HCT116 (cell line): ENCODE results near the gene CISD3. TPM values are rescaled to one million over a fixed set of nuclear protein-coding genes. Genes with fewer than 3 reads are reported as not detected.

Experiments
- ATAC-seq: fragments of 200-7000 bp; cut with Tn5 transposase; 2 replicates; pipeline ENCODE4 v1.9.1; 2020; ENCODE audit warnings: mild to moderate bottlenecking, moderate library complexity
- BruUV-seq: library from RNA; stranded (reverse); fragments of 400-500 nt; replicated peaks from 2 replicates; lab custom pipeline; 2021; lab: Mats Ljungman, UMichigan
- CTCF ChIA-PET: fragments of 300-600 bp; sonication (Branson Sonifier 250); formaldehyde crosslinking; loops from one replicate; lab custom pipeline; 2021; ENCODE audit warnings: antibody characterized with exemption; lab: Charles Lee
- POLR2A ChIA-PET: fragments of 300-600, 350-600 bp; sonication (Branson Sonifier 250); formaldehyde crosslinking; loops from one replicate; lab custom pipeline; 2021; ENCODE audit warnings: antibody characterized with exemption; lab: Charles Lee
- RAD21 ChIA-PET, 2 experiments: fragments of 300-600 bp; sonication (Branson Sonifier 250); formaldehyde crosslinking; loops; one replicate each; lab custom pipeline; 2023; ENCODE audit warnings: low total read pairs in 2 of 2; ENCODE audit not compliant: uncharacterized antibody in 2 of 2, unreplicated experiment in 2 of 2, low non-redundant PET in 1 of 2; lab: Charles Lee
- DNase-seq: peaks from one replicate; pipeline ENCODE4 v3.0.0-alpha.2; 2010; ENCODE audit warnings: low read depth, low spot score
- H2AFZ ChIP-seq: fragments of 200-600 bp; shearing (Covaris generic), sonication (generic); 2 replicates; pipeline ENCODE4 v1.6.1; 2017; ENCODE audit warnings: low read depth, mixed run types, mixed read lengths, antibody characterized with exemption, low read length; ENCODE audit not compliant: poor library complexity, severe bottlenecking
- H3K27ac ChIP-seq: 2 replicates; pipeline ENCODE4 v1.5.1; 2012; ENCODE audit warnings: low read depth, low read length
- H3K27me3 ChIP-seq: fragments of 200-600 bp; sonication (generic); 2 replicates; pipeline ENCODE4 v1.6.1; 2016; ENCODE audit warnings: mixed run types, low read length, mixed read lengths; ENCODE audit not compliant: insufficient read depth
- H3K36me3 ChIP-seq, 2 experiments: fragments of 200-500 bp in 1 of 2; fragments of 200-600 bp in 1 of 2; sonication (Bioruptor generic) in 1 of 2; sonication (generic) in 1 of 2; 2 replicates each; pipeline versions ENCODE4 v1.5.1 to v1.6.1; 2014 to 2016; ENCODE audit warnings: low read length in 2 of 2, inconsistent platforms in 1 of 2, mixed read lengths in 1 of 2, mixed run types in 1 of 2; ENCODE audit not compliant: insufficient read depth in 2 of 2, control insufficient read depth in 1 of 2
- H3K4me1 ChIP-seq, 2 experiments: fragments of 200-600 bp in 1 of 2; sonication (generic) in 1 of 2; 2 replicates each; pipeline versions ENCODE4 v1.5.1 to v1.6.1; 2012 to 2017; ENCODE audit warnings: low read length in 2 of 2, inconsistent platforms in 1 of 2, mild to moderate bottlenecking in 1 of 2, mixed read lengths in 1 of 2, mixed run types in 1 of 2, moderate library complexity in 1 of 2; ENCODE audit not compliant: insufficient read depth in 2 of 2, control insufficient read depth in 1 of 2
- H3K4me2 ChIP-seq: fragments of 200-600 bp; sonication (generic); 2 replicates; pipeline ENCODE4 v1.6.1; 2017; ENCODE audit warnings: mixed run types, low read length, mixed read lengths
- H3K4me3 ChIP-seq, 2 experiments: fragments of 200-600 bp in 1 of 2; sonication (generic) in 1 of 2; replicated peaks in 1 of 2; 2 replicates each; pipeline ENCODE4 v1.5.1; 2011 to 2016; ENCODE audit warnings: low read length in 2 of 2, control low read depth in 1 of 2, low read depth in 1 of 2, mild to moderate bottlenecking in 1 of 2, mixed read lengths in 1 of 2, mixed run types in 1 of 2
- H3K79me2 ChIP-seq: fragments of 200-600 bp; sonication (generic); 2 replicates; pipeline ENCODE4 v1.6.1; 2017; ENCODE audit warnings: mild to moderate bottlenecking, mixed run types, low read length, moderate library complexity, mixed read lengths; ENCODE audit not compliant: insufficient read depth
- H3K9ac ChIP-seq: fragments of 200-600 bp; sonication (generic); 2 replicates; pipeline ENCODE4 v1.6.1; 2016; ENCODE audit warnings: low read length, mixed read lengths
- H3K9me2 ChIP-seq: fragments of 200-600 bp; sonication (generic), shearing (Covaris generic); 2 replicates; pipeline ENCODE4 v1.6.1; 2017; ENCODE audit warnings: mixed run types, mild to moderate bottlenecking, moderate library complexity; ENCODE audit not compliant: insufficient read depth
- H3K9me3 ChIP-seq, 2 experiments: fragments of 200-500 bp in 1 of 2; fragments of 200-600 bp in 1 of 2; sonication (Bioruptor generic) in 1 of 2; sonication (generic) in 1 of 2; 2 replicates each; pipeline ENCODE4 v1.6.1; 2014 to 2017; ENCODE audit warnings: low read length in 2 of 2, mixed read lengths in 2 of 2, inconsistent platforms in 1 of 2, low read depth in 1 of 2, mild to moderate bottlenecking in 1 of 2, mixed run types in 1 of 2, moderate library complexity in 1 of 2; ENCODE audit not compliant: control insufficient read depth in 1 of 2, insufficient read depth in 1 of 2
- H4K20me1 ChIP-seq: fragments of 200-600 bp; sonication (generic), shearing (Covaris generic); 2 replicates; pipeline ENCODE4 v1.6.1; 2017; ENCODE audit warnings: mixed run types, mild to moderate bottlenecking, moderate library complexity; ENCODE audit not compliant: insufficient read depth
- CBX3 ChIP-seq: IDR thresholded peaks from 2 replicates; pipeline ENCODE4 v1.6.1; 2012; ENCODE audit warnings: low read depth
- CEBPB ChIP-seq: IDR thresholded peaks from 2 replicates; pipeline ENCODE4 v1.6.1; 2012; ENCODE audit warnings: low read depth
- EGR1 ChIP-seq: IDR thresholded peaks from 2 replicates; pipeline ENCODE4 v1.6.1; 2012; ENCODE audit warnings: low read depth
- ELF1 ChIP-seq: IDR thresholded peaks from 2 replicates; pipeline ENCODE4 v1.6.1; 2012; ENCODE audit warnings: low read depth, borderline replicate concordance
- EZH2 ChIP-seq: fragments of 200-600 bp; sonication (generic); IDR thresholded peaks from 2 replicates; pipeline ENCODE4 v1.6.1; 2017; ENCODE audit warnings: antibody characterized with exemption, mixed run types
- EZH2phosphoT487 ChIP-seq: fragments of 200-600 bp; IDR thresholded peaks from 2 replicates; pipeline ENCODE4 v1.6.1; 2018; ENCODE audit warnings: antibody characterized with exemption, borderline replicate concordance
- FOSL1 ChIP-seq: IDR thresholded peaks from 2 replicates; pipeline ENCODE4 v1.6.1; 2012; ENCODE audit warnings: low read depth
- JUND ChIP-seq: IDR thresholded peaks from 2 replicates; pipeline ENCODE4 v1.6.1; 2012
- POLR2A ChIP-seq: IDR thresholded peaks from 2 replicates; pipeline ENCODE4 v1.7.0; 2011; ENCODE audit warnings: borderline replicate concordance; ENCODE audit not compliant: insufficient read depth, insufficient read length; ENCODE audit errors: extremely low read depth
- POLR2AphosphoS5 ChIP-seq: IDR thresholded peaks from 2 replicates; pipeline ENCODE4 v1.6.1; 2011; ENCODE audit warnings: mild to moderate bottlenecking, low read depth, low read length, moderate library complexity
- REST ChIP-seq: IDR thresholded peaks from 2 replicates; pipeline ENCODE4 v1.6.1; 2012; ENCODE audit warnings: low read depth
- SIN3A ChIP-seq: IDR thresholded peaks from 2 replicates; pipeline ENCODE4 v1.6.1; 2012; ENCODE audit warnings: low read depth
- SRF ChIP-seq: IDR thresholded peaks from 2 replicates; pipeline ENCODE4 v1.6.1; 2012; ENCODE audit warnings: low read depth
- TCF7L2 ChIP-seq: IDR thresholded peaks from 2 replicates; pipeline ENCODE4 v1.7.0; 2011; ENCODE audit warnings: borderline replicate concordance, inconsistent platforms; ENCODE audit not compliant: insufficient read depth, insufficient read length; ENCODE audit errors: extremely low read depth
- YY1 ChIP-seq: IDR thresholded peaks from 2 replicates; pipeline ENCODE4 v1.6.1; 2011; ENCODE audit warnings: low read length, low read depth, moderate library complexity, mild to moderate bottlenecking; ENCODE audit not compliant: insufficient replicate concordance; ENCODE audit errors: extremely low read depth
- ZBTB33 ChIP-seq: IDR thresholded peaks from 2 replicates; pipeline ENCODE4 v1.6.1; 2011; ENCODE audit warnings: mild to moderate bottlenecking, low read length, moderate library complexity; ENCODE audit not compliant: insufficient replicate concordance; ENCODE audit errors: extremely low read depth
- ZFX ChIP-seq: fragments of 450-650 bp; IDR thresholded peaks from 2 replicates; pipeline ENCODE4 v1.6.1; 2017
- ZNF274 ChIP-seq: fragments of 200-500 bp; sonication (Bioruptor generic); IDR thresholded peaks from 2 replicates; pipeline ENCODE4 v1.6.1; 2014; ENCODE audit warnings: mild to moderate bottlenecking, low read depth, low read length, inconsistent platforms
- intact Hi-C: fragments of 100-400 bp; cut with micrococcal nuclease; formaldehyde crosslinking; loops from 2 replicates; pipeline ENCODE4 v1.10.0; 2022
- total RNA-seq: library from RNA; stranded (reverse); gene quantifications from one replicate; pipeline ENCODE4 v1.2.1, GENCODE V29; 2021; ENCODE audit not compliant: unreplicated experiment

Gene CISD3
- total RNA-seq, 1 experiment from 2014 or later, result 50.2 TPM

GRCh38 chr17:38766341-38766740 is 36.2 kb downstream of the CISD3 start:
- intact Hi-C loops, result no loop called here
- Histone ChIP-seq H3K4me1 (no peaks in the 10 kb centered on the region), H3K27me3 (no peaks in the 10 kb centered on the region), H3K4me2 (no peak overlapping the region), H3K27ac (no peak overlapping the region), H3K9me2 (no peaks in the 10 kb centered on the region), H3K9ac (no peak overlapping the region), H4K20me1 (peaks cover 4% of the 10 kb centered on the region; the same call in 1 of the 2 replicates), H3K79me2 (peaks cover 11% of the 10 kb centered on the region; the same call in 1 of the 2 replicates), H3K4me3 (no peak overlapping the region), H3K9me3 (no peaks in the 10 kb centered on the region), H3K36me3 (peaks cover 24 to 50% of the 10 kb centered on the region in 2 experiments; a peak in 3 of 4 replicates), H2AFZ (no peak overlapping the region)
- RAD21 ChIA-PET, result no interaction called here
- POLR2A ChIA-PET, result no interaction called here
- ATAC-seq (no peak), DNase-seq (no peak)
- no TSS peak for BruUV-seq
- CTCF ChIA-PET, result no interaction called here
- TF ChIP-seq SIN3A, result no peak
- TF ChIP-seq POLR2AphosphoS5, result no peak

- Histone ChIP-seq H3K4me1 (no peaks in the 10 kb centered on the region), H3K27me3 (no peaks in the 10 kb centered on the region), H3K9me3 (no peaks in the 10 kb centered on the region), H3K27ac (no peak overlapping the region), H3K9me2 (no peaks in the 10 kb centered on the region), H4K20me1 (peaks cover 4% of the 10 kb centered on the region; the same call in 1 of the 2 replicates), H2AFZ (no peak overlapping the region), H3K4me2 (no peak overlapping the region), H3K79me2 (no peaks in the 10 kb centered on the region), H3K4me3 (no peak overlapping the region), H3K36me3 (peaks cover 26 to 38% of the 10 kb centered on the region in 2 experiments; a peak in 3 of 4 replicates), H3K9ac (no peak overlapping the region)
- TF ChIP-seq CEBPB, result no peak
- no peak for TF ChIP-seq EGR1
- no peak for TF ChIP-seq TCF7L2
- TF ChIP-seq CBX3, result no peak
- TF ChIP-seq ZNF274, result no peak
- no peak for TF ChIP-seq REST
- TF ChIP-seq POLR2AphosphoS5, result no peak
- TF ChIP-seq YY1, result no peak
- no peak for TF ChIP-seq EZH2
- no peak for TF ChIP-seq ZFX
- no peak for TF ChIP-seq SRF
- no peak for TF ChIP-seq ELF1
- TF ChIP-seq JUND, result no peak
- no peak for TF ChIP-seq EZH2phosphoT487
- no peak for TF ChIP-seq ZBTB33
- TF ChIP-seq POLR2A, result no peak
- no peak for TF ChIP-seq SIN3A
- TF ChIP-seq FOSL1, result no peak
- RAD21 ChIA-PET, result no interaction called here
- BruUV-seq, result no TSS peak
- POLR2A ChIA-PET, result no interaction called here
- intact Hi-C loops, result no loop called here
- ATAC-seq (no peak), DNase-seq (no peak)
- CTCF ChIA-PET, result no interaction called here
Observed at GRCh38 chr17:38768417-38768816, 38.3 kb downstream of the CISD3 start.
